M059J (cell line): ENCODE results near the gene SZT2. TPM values are rescaled to one million over a fixed set of nuclear protein-coding genes. Genes with fewer than 3 reads are reported as not detected.
"Not testable (repeated sequence)": the region's sequence is repeated elsewhere in the genome, so short reads cannot be mapped to it uniquely, and the experiment has no call there.

Source experiments
- DNase-seq: peaks from one replicate; pipeline ENCODE4 v3.0.0-alpha.2; 2012; ENCODE audit warnings: low read depth
- total RNA-seq: library from RNA; depleted of rRNA; stranded (reverse); fragments of >200 nt; shearing (Covaris generic); gene quantifications from 2 replicates; pipeline ENCODE4 v1.2.3, GENCODE V29; 2014; rRNA removed

The SZT2 gene
- total RNA-seq, 1 experiment from 2014 or later: 15.2 TPM

DNA sequence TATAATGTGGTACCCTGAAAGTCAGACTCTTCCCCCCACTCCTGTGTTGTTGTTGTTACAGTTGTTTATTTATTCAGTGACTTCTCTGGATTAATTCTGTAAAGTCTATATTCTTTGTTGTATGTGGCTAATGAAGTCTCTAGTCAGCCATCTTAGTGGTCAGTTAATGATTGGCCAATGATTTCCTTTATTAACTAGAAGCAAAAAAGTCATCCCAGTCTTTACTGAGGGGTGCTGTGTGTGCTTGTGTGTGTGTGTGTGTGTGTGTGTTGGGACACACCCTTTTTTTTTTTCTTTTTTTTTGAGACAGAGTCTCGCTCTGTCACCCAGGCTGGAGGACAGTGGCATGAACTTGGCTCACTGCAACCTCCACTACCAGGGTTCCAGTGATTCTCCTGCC, 101.4 kb downstream of the SZT2 start:
- no peak for DNase-seq

- peak; percentile 86 for DNase-seq
These were observed 103.1 kb downstream of the SZT2 start for GRCh38 chr1:43492826-43493225.

GRCh38 chr1:43493661-43494450, 104.2 kb downstream of the SZT2 start:
- no peak for DNase-seq

DNA sequence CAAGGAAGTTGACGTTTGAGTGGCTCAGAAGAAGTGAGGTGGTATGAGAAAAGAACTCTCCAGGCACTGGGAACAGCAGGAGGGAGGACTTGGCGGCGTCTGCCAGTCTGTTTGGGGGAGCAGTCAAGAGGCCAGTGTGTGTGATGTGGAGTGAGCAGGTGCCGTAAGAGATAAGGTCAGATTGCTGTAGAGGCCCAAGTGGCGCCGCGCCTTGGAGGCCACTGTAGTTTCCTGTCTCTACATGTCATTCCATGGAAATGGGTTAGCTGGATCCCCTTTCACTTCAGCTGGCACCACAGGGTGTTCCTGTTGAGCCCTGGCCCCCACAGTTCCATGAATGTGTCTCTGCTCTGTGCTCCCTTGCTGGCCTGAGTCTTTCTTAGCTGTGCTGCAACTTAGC, 105.5 kb downstream of the SZT2 start:
- DNase-seq: no peak

DNA sequence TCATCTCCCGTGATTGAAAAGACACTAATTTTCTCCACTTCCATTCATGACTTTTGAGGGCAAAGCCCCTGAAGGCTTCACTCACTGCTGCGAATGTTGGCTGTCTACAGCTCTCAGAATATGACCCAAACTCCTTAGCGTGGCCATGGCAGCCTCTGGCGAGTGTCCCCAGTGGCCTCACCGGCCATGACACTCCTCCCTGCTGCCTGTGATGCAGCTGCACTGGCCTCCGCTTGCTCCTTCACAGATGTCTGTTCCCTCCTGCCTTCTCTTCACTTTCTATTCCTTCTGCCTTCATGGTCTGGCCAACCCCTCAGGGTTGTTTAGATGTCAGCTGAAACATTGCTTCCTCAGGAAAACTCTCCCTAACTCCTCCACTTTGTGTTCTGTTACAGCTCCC, 110.2 kb downstream of the SZT2 start:
- no peak for DNase-seq

DNA sequence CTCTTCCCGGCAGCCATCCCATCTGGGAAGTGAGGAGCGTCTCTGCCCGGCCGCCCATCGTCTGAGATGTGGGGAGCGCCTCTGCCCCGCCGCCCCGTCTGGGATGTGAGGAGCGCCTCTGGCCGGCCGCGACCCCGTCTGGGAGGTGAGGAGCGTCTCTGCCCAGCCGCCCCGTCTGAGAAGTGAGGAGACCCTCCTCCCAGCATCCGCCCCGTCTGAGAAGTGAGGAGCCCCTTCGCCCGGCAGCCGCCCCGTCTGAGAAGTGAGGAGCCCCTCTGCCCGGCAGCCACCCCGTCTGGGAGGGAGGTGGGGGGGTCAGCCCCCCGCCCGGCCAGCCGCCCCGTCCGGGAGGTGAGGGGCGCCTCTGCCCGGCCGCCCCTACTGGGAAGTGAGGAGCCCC, 112.1 kb downstream of the SZT2 start:
- DNase-seq: not testable (repeated sequence)

GRCh38 chr1:43503534-43503933, 113.8 kb downstream of the SZT2 start:
- DNase-seq: no peak

Other genes with a start within 250 kb of the SZT2 start
- gene EBNA1BP2, start 217.6 kb upstream of the SZT2 start, total RNA-seq: 150 and 165 TPM in 2 replicates
- gene CFAP57, start 217.6 kb upstream of the SZT2 start, total RNA-seq: 0.67 TPM in 1 of 2 replicates, not detected in the other
- gene TMEM125, start 119.9 kb upstream of the SZT2 start, total RNA-seq: not detected in 2 replicates
- not detected in 2 replicates for gene C1orf210, start 104.3 kb upstream of the SZT2 start, total RNA-seq
- 2.0 and 3.3 TPM in 2 replicates for gene TIE1, start 88.9 kb upstream of the SZT2 start, total RNA-seq
- not detected in 2 replicates for gene MPL, start 52.1 kb upstream of the SZT2 start, total RNA-seq
- 273 and 274 TPM in 2 replicates for gene CDC20, start 30.9 kb upstream of the SZT2 start, total RNA-seq
- 152 and 164 TPM in 2 replicates for gene ELOVL1, start 21.9 kb upstream of the SZT2 start, total RNA-seq
- gene MED8, start 99 bp upstream of the SZT2 start, total RNA-seq: 113 and 121 TPM in 2 replicates
- 43.7 and 50.9 TPM in 2 replicates for gene HYI, start 64.0 kb downstream of the SZT2 start, total RNA-seq
- 17.0 and 31.1 TPM in 2 replicates for gene PTPRF, start 141.0 kb downstream of the SZT2 start, total RNA-seq